ENCODE data around the gene AQP2.
"Not testable (repeated sequence)": the region's sequence is repeated elsewhere in the genome, so short reads cannot be mapped to it uniquely, and the experiment has no call there.

Gene AQP2

DNA sequence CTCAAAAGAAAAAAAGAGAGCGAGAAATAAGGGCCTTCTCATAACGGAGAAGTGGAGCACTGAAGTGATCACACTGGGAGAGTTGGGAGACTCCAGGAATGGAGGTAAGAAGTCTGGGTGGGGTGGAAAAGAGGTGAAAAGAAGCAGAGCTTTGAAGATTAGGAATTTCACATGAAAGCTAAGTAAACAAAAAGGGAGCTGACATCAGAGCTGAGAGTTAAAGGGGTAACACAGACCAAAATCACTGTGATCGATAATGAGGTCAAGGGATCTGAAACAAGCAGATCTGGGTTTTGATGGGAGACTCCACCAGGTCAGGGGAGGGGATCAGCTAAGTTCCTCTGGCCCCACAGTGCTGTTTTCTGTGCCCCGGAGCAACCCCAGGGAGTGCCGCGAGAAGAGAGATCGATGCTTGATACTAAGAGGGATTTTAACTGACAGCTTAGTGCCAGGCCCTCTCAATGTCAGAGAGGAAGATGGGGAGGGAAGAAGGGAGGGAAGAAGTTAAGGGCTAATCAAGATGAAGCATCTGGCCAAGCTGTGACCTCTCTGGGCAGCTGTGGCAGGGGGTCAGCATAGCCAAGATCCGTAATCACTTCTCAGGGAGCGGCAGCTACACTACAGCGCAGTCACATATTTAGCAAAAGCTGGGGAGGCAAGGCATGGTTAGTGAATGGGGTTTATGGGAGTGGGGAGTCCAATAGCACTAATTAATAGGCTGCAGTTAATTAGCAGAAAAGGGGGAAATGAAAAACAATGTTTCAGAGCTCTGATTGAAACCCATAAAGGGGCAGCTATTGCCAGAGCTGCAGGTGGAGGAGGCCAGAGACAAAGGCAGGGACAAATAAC, 30.2 kb downstream of the AQP2 start:
- DNase-seq = peak; percentile 49 to 62
- TF ChIP-seq POLR2A (IDR thresholded peaks at IDR 0.05; ENCODE audit: low read length) = no peak
- TF ChIP-seq GATA1 (IDR thresholded peaks at IDR 0.05; ENCODE audit: low read depth, low read length) = no peak

DNA sequence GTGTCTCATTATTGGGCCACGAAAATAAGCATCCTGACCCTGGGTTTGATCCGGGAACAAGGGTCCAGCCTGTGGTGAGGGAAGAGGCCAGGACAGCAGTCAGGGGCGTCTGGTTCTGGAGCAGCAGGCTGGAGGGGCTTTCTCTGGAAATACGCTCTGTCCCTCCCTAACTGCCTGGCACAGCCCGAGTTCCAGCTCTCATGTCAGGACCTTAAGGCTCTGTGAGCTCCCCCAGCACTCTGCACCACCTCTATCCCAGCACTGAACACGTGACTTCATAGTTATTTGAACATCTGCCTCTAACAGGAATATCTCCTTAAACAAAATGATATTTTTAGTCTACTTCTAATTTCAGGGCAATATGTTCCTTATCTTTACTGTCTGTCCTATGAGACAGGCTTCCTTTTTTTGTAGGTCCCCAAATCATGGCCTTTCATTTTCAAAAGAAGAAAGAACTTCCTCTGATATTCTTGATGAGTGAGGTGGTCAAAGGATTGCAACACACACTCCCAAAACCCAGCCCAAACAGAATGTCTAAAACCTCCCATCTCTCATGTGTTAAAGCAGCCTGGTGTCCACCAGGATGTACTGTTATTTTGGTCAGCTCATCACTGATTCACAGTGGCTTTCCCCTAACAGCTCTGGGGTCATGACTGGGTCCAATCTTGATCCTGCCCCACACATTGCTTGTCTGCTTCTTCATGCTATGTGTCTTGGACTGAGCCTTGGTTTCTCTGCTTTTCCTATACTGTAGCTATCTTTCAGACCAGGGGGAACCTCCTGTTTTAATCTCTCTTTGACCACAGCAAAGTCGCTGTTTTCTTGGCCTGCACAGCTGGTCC, 31.9 kb downstream of the AQP2 start:
- peak; percentile 17 to 66 for DNase-seq

DNA sequence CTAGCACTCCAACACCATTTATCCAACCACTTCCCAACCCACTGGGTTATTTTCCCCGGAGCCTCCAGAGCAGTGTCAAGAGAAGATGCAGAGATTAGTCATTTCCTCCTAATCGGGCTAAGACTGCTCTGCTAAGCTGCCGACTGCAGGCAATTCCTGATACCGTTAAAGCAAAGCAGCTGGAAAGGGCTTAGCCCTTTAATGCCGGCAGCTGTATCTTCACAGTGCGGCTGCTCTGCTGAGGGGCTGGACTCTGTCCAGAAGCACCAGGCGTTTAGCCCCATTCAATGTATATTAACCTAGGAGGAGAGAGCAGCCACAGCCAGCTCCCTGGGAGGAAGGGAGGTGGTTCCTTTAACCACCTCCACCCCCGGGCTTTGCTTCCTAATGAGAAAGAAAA, 33.4 kb downstream of the AQP2 start:
- TF ChIP-seq POLR2A (IDR thresholded peaks at IDR 0.05; ENCODE audit: low read length) = no peak
- no peak for TF ChIP-seq GATA1 (IDR thresholded peaks at IDR 0.05; ENCODE audit: low read depth, low read length)
- peak; percentile 56 to 77 for DNase-seq

More for the DNA sequence above, 31.9 kb downstream of the AQP2 start:
- TF ChIP-seq POLR2A (IDR thresholded peaks at IDR 0.05; ENCODE audit: low read length) = no peak
- no peak for TF ChIP-seq GATA1 (IDR thresholded peaks at IDR 0.05; ENCODE audit: low read depth, low read length)

DNA sequence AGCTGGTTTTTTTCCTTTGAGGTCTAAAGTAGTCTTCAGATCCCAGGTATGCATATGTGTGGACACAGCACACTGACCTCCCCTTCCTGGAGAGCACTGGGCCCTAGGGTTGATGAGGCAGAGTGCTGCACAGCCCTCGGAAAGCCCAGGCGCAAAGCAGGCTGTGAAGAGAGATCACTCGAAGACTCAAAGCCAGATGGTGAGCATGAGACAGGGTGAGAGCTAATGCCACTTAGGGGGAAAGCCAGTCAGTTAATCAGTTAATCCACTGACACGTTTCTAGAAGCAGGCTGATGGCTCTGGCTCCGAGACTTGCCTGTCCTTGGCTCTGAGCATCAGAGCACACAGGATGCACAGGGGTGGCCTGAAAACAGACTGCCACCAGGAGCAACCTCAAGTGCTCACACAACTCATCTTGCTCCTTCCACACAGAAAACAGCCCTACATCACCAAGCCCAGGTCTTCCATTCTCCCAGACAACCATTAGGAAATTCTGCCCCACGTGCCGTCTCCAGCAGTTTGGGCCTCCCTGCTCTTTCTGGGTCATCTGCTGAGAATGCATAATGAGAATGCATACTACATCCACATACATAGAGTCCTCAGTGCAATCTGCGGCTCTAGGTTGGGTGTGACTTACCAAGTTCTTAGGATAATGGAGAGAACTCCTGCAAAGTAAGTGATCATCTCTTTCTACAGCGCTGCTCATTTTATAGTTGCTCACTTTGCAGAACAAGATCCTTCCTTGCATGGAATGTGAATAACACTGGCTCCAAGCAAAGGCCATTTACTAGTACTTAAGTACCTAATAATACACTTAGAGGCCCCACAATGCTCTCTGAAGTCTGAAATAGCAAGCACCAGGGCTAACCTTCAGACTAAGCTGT, 34.2 kb downstream of the AQP2 start:
- DNase-seq = no peak
- TF ChIP-seq POLR2A (IDR thresholded peaks at IDR 0.05; ENCODE audit: low read length) (no peak), GATA1 (IDR thresholded peaks at IDR 0.05; ENCODE audit: low read depth, low read length) (no peak)

DNA sequence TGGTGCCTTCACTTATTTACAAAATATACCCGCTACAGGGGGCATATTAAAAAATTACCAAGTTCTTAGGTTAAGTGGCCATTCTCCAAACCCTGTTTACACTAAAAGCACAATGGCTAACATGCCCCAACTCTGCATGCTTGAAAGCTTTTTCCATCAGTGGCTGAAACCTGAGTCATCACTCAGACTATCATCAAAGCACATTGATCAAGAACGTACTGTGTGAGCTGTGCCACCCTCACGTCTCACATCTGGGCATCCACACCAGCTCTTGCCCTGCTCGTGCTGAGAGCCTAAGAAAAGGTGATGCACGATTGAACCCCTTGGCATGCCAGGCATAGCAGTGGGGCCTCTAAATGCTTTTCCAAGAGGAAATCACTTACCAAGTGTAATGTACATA, 35.4 kb downstream of the AQP2 start:
- no peak for DNase-seq
- TF ChIP-seq POLR2A (IDR thresholded peaks at IDR 0.05; ENCODE audit: low read length) (no peak), GATA1 (IDR thresholded peaks at IDR 0.05; ENCODE audit: low read depth, low read length) (no peak)

DNA sequence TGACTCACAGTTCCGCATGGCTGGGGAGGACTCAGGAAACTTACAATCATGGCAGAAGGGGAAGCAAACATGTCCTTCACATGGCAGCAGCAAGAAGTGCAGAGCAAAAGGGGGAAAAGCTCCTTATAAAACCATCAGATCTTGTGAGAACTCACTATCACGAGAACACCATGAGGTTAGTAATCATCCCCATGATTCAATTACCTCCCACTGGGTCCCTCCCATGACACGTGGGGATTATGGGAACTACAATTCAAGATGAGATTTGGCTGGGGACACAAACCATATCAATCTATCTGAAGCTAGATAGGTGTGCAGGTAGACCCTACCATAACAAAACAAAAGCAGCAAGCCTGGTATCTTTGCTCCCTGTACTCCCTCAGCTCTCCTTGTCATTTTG, 35.9 kb downstream of the AQP2 start:
- DNase-seq = not testable (repeated sequence)

DNA sequence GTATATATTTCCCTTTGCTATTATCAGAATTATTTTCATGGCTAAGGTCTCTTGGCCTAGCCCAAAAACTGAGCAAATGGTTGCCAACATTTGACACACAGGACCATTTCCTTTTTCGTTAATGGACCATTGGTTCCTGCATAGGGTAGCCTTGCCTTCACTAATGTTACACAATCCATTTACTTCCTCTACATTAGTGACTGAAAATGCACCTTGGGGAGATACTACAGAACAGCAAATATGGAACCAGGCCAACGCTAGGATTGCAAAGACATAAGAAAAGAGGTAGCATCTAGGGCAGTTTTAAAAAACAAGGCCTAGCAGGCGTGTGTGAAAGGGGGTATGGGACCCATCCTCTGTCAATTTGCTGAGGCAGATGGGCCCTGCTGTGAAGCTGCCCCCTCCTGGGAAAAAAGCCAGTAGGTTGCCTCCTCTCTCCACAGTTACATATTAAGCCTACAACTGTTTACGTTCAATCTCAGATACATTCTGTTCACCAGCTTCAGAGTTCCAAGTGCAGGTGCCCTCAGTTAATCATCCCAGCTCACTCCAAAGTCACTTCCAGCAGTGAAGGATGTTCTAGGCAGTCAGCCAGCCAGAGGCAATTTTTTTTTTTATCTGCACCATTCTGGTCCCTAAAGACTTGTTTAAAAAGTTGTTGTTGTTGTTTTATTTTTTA, 37.2 kb downstream of the AQP2 start:
- DNase-seq = no peak
- TF ChIP-seq GATA1 (IDR thresholded peaks at IDR 0.05; ENCODE audit: low read depth, low read length) (no peak), POLR2A (IDR thresholded peaks at IDR 0.05; ENCODE audit: low read length) (no peak)

DNA sequence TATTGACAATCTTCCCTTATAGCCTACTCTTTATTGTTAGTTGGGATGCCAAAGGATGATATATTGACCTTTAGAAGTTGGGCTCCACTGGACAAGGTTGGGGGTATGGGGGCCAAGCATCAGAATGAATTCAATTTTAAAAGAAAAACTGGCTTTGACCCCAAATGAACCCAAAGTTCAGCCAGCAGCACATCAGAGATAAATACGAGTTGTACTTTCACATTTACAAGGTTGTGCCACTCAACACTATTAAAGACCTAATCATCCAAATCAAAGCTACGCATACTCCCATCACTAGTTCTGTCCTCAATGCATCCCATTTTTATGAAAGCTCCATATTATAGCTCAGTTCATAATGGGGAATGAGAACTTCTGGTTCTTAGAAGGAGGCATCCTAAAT, 38.9 kb downstream of the AQP2 start:
- DNase-seq = not testable (repeated sequence)

DNA sequence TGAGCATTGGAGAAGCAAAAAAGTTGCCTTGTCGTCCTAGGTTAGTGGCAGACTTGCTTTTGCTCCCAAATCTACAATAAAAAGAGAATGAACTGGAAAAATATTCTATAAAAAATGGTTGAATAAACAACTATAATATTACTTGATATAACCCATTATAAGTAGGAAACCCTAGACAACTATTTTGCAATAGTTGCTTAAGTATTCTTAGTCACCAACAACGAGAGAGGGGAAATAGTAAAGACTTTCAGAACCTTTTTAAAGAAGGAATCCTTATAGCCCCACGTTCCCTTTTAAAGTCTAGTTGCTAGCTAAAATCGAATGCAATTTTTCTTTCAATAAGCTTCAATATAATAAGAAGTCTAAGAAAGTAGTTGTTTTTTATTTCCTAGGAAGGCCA, 39.7 kb downstream of the AQP2 start:
- DNase-seq = no peak
- TF ChIP-seq POLR2A (IDR thresholded peaks at IDR 0.05; ENCODE audit: low read length) (no peak), GATA1 (IDR thresholded peaks at IDR 0.05; ENCODE audit: low read depth, low read length) (no peak)

DNA sequence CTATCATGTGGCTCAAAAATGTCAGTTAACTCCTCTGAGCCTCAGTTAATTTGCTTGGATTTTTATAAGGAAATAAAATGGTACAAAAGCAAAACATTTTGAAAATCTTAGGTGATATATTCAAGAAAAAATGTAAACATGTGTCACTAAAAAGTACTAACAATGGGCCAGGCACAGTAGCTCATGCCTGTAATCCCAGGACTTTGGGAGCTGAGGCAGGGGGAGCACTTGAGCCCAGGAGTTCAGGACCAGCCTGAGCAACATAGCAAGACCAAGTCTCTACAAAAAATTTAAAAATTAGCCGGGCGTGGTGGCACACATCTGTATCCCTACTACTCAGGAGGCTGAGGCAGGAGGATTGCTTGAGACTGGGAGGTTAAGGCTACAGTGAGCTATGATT, 47.9 kb downstream of the AQP2 start:
- TF ChIP-seq GATA1 (IDR thresholded peaks at IDR 0.05; ENCODE audit: low read depth, low read length) = no peak
- TF ChIP-seq POLR2A (IDR thresholded peaks at IDR 0.05; ENCODE audit: low read length) = no peak
- no peak for DNase-seq

DNA sequence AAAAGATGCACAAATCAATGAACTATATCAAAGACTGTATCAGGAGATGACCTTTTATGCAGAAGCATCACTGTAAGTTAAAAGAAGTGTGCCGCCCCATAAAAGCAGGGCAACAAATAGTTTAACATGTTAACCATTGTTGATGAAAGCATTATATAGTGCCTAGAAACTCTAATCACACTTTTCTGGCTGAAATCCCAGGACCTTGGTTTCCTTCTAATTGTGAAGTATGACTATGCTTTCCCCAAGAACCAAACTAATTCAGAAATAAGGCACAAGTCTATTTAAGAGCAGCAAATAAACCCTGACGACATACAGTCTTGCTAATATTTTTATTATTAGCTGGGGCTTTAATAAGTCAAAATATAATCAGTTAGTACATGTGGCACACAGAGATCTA, 53.1 kb downstream of the AQP2 start:
- no peak for TF ChIP-seq POLR2A (IDR thresholded peaks at IDR 0.05; ENCODE audit: low read length)
- no peak for TF ChIP-seq GATA1 (IDR thresholded peaks at IDR 0.05; ENCODE audit: low read depth, low read length)
- DNase-seq = no peak

DNA sequence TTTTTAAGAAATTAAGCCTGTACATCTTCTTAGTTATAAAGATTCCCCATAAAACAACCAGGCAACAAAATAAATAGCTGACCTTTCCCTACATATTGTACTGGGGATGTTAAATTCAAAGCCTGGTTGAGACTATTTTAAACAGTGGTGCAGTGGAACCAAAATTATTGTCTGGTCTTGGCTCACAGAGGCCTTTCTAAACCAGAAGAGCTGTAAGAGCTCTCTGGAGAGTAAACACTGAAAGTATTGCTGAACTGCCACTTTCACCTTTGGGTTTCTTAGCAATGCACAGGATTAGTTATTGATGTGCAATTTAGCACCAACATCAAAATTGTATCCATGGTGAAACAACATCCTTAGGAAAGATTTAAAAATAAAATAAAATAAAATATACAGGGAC, 54.2 kb downstream of the AQP2 start:
- no peak for TF ChIP-seq POLR2A (IDR thresholded peaks at IDR 0.05; ENCODE audit: low read length)
- TF ChIP-seq GATA1 (IDR thresholded peaks at IDR 0.05; ENCODE audit: low read depth, low read length) = no peak
- no peak for DNase-seq

DNA sequence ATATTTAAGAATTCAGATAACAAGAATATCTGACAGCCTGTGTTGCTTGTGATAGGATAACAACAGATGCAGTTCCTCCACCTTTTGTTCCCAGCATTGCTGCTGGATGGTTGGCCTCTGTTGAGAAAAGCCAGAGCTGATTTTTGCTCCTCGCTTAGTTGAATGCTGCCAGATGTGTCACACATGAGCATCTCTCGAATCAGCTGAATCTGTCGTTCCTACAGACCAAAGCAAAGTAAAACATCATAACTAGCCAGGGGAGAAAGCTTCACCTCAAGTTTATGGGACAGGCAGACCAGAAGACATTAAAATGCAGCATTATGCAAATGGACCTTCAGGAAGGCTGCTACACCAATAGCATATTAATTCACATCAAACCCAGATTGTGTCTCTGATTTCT, 54.6 kb downstream of the AQP2 start:
- no peak for DNase-seq
- no peak for TF ChIP-seq POLR2A (IDR thresholded peaks at IDR 0.05; ENCODE audit: low read length)
- TF ChIP-seq GATA1 (IDR thresholded peaks at IDR 0.05; ENCODE audit: low read depth, low read length) = no peak

Data from erythroblast (primary cell).